Sigmoid colon (tissue), 3 donors: ENCODE measurements around the gene RAF1.

ENCODE experiments used
- POLR2A ChIP-seq, 2 donors: fragments of 450-650 bp; IDR thresholded peaks; one replicate each; pipeline ENCODE4 v1.6.1; 2016; ENCODE audit warnings: antibody characterized with exemption in 2 of 2, mild to moderate bottlenecking in 2 of 2, moderate library complexity in 2 of 2
- TF ChIP-seq, protein P1 (sequence below), 4 experiments: fragments of 450-650 bp in 3 of 4; fragments of 200-600 bp in 1 of 4; IDR thresholded peaks; one replicate each; pipeline ENCODE4 v1.5.1; 2016 to 2019; ENCODE audit warnings: antibody characterized with exemption in 4 of 4, mild to moderate bottlenecking in 3 of 4, moderate library complexity in 2 of 4

DNA sequence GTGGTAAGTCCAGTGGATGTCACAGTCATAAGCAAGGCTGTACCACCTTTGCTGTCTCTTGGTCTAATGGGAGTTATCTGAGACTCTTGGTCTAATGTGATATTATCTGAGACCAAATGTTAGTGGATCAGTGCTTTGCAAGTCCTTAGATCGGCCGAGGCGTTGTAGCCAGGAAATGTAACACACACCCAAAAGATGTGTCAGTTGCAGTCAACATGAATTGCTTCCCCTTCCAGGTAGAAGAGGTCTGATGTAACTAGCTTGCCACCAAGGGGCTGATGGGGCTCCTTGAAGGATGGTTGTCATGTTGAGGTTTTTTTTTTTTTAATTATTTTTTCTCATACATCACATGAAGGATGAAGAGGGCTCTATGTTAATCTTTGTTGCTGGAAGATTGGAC is 45.4 kb upstream of the RAF1 start:
- TF ChIP-seq, protein P1, sequence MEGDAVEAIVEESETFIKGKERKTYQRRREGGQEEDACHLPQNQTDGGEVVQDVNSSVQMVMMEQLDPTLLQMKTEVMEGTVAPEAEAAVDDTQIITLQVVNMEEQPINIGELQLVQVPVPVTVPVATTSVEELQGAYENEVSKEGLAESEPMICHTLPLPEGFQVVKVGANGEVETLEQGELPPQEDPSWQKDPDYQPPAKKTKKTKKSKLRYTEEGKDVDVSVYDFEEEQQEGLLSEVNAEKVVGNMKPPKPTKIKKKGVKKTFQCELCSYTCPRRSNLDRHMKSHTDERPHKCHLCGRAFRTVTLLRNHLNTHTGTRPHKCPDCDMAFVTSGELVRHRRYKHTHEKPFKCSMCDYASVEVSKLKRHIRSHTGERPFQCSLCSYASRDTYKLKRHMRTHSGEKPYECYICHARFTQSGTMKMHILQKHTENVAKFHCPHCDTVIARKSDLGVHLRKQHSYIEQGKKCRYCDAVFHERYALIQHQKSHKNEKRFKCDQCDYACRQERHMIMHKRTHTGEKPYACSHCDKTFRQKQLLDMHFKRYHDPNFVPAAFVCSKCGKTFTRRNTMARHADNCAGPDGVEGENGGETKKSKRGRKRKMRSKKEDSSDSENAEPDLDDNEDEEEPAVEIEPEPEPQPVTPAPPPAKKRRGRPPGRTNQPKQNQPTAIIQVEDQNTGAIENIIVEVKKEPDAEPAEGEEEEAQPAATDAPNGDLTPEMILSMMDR (IDR thresholded peaks at IDR 0.05): no peak
- no peak for TF ChIP-seq POLR2A (IDR thresholded peaks at IDR 0.05)
